HL-60 (cell line): ENCODE data around the gene BIRC7.

Source experiments
- DNase-seq, 2 experiments: peaks; one replicate each; pipeline ENCODE4 v3.0.0-alpha.2; 2010 to 2020; ENCODE audit warnings: low read depth in 1 of 2, low spot score in 1 of 2
- H3K27ac ChIP-seq: fragments of 250-450 bp; sonication (Bioruptor Pico); replicated peaks from 2 replicates; pipeline ENCODE4 v1.5.1; 2020; ENCODE audit warnings: mild to moderate bottlenecking, moderate library complexity
- H3K27me3 ChIP-seq: fragments of 250-450 bp; sonication (Bioruptor Pico); 2 replicates; pipeline ENCODE4 v1.5.1; 2021; ENCODE audit warnings: mild to moderate bottlenecking, moderate library complexity; ENCODE audit not compliant: insufficient read depth, poor library complexity, severe bottlenecking
- H3K4me3 ChIP-seq: replicated peaks from 2 replicates; pipeline ENCODE4 v1.5.1; 2011; ENCODE audit warnings: mild to moderate bottlenecking, control low read depth, low read length; ENCODE audit not compliant: insufficient read depth
- GABPA ChIP-seq: IDR thresholded peaks from 2 replicates; pipeline ENCODE4 v1.6.1; 2012; ENCODE audit warnings: low read depth
- POLR2AphosphoS5 ChIP-seq: IDR thresholded peaks from 2 replicates; pipeline ENCODE4 v1.6.1; 2012; ENCODE audit warnings: low read depth
- SPI1 ChIP-seq: IDR thresholded peaks from 2 replicates; pipeline ENCODE4 v1.6.1; 2012; ENCODE audit warnings: low read depth, mild to moderate bottlenecking, borderline replicate concordance
- TF ChIP-seq, protein P1 (sequence below): IDR thresholded peaks from one replicate; pipeline ENCODE4 v1.5.1; 2011; ENCODE audit warnings: low read length, control low read depth, inconsistent platforms; ENCODE audit not compliant: insufficient read depth
- TF ChIP-seq, protein P2 (sequence below): IDR thresholded peaks from 2 replicates; pipeline ENCODE4 v1.6.1; 2012; ENCODE audit warnings: low read depth; ENCODE audit not compliant: insufficient replicate concordance

BIRC7 gene

DNA sequence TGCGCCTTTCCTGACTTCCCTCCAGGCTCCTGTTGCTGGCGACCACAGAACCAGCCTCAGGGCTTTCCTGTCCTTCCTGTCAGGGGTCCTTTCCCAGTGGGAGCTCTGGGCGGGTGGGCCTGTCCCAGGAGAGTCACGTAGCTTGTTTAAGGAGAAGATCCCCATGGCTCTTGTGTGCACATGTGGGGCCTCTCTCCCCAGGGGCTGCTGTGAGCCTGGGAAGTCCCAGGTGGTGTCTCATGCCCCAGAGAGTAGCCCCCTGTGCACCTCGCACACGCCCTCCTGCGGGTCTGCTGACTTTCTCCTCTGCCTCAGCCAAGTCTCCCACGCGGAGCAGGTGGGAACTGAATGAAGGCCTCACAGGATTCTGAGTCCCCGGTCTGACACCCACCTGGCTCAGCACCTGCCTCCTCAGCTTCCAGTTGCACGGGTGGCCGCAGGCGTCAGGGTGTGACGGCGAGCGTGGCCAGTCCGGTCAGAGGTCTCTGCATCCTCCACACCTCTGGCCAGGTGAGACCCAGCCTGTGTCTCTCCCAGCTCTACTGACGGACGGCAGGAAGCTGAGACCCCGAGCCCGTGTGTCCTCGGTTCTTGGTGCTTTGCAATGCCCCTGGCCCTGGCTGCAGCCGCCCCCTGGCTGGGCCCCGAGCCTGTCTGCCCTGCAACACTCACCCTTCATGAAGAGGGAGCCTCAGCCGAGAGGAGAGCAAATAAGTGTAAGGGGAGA lies 24.2 kb downstream of the BIRC7 start:
- Histone ChIP-seq H3K4me3 (no peak overlapping the region), H3K27me3 (peaks cover 61% of the 10 kb centered on the region), H3K27ac (no peak overlapping the region)
- TF ChIP-seq, protein P1, sequence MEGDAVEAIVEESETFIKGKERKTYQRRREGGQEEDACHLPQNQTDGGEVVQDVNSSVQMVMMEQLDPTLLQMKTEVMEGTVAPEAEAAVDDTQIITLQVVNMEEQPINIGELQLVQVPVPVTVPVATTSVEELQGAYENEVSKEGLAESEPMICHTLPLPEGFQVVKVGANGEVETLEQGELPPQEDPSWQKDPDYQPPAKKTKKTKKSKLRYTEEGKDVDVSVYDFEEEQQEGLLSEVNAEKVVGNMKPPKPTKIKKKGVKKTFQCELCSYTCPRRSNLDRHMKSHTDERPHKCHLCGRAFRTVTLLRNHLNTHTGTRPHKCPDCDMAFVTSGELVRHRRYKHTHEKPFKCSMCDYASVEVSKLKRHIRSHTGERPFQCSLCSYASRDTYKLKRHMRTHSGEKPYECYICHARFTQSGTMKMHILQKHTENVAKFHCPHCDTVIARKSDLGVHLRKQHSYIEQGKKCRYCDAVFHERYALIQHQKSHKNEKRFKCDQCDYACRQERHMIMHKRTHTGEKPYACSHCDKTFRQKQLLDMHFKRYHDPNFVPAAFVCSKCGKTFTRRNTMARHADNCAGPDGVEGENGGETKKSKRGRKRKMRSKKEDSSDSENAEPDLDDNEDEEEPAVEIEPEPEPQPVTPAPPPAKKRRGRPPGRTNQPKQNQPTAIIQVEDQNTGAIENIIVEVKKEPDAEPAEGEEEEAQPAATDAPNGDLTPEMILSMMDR = no peak
- TF ChIP-seq, protein P2, sequence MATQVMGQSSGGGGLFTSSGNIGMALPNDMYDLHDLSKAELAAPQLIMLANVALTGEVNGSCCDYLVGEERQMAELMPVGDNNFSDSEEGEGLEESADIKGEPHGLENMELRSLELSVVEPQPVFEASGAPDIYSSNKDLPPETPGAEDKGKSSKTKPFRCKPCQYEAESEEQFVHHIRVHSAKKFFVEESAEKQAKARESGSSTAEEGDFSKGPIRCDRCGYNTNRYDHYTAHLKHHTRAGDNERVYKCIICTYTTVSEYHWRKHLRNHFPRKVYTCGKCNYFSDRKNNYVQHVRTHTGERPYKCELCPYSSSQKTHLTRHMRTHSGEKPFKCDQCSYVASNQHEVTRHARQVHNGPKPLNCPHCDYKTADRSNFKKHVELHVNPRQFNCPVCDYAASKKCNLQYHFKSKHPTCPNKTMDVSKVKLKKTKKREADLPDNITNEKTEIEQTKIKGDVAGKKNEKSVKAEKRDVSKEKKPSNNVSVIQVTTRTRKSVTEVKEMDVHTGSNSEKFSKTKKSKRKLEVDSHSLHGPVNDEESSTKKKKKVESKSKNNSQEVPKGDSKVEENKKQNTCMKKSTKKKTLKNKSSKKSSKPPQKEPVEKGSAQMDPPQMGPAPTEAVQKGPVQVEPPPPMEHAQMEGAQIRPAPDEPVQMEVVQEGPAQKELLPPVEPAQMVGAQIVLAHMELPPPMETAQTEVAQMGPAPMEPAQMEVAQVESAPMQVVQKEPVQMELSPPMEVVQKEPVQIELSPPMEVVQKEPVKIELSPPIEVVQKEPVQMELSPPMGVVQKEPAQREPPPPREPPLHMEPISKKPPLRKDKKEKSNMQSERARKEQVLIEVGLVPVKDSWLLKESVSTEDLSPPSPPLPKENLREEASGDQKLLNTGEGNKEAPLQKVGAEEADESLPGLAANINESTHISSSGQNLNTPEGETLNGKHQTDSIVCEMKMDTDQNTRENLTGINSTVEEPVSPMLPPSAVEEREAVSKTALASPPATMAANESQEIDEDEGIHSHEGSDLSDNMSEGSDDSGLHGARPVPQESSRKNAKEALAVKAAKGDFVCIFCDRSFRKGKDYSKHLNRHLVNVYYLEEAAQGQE = no peak
- TF ChIP-seq SPI1 = no peak
- no peak for TF ChIP-seq GABPA
- no peak for TF ChIP-seq POLR2AphosphoS5
- DNase-seq = no peak

- Histone ChIP-seq H3K27me3 (peaks cover 55% of the 10 kb centered on the region), H3K4me3 (no peak overlapping the region), H3K27ac (no peak overlapping the region)
These were observed 24.8 kb downstream of the BIRC7 start for GRCh38 chr20:63260521-63260920.

GRCh38 chr20:63261060-63261794 lies 25.5 kb downstream of the BIRC7 start:
- Histone ChIP-seq H3K27me3 (peaks cover 53% of the 10 kb centered on the region), H3K27ac (no peak overlapping the region), H3K4me3 (no peak overlapping the region)
- DNase-seq = no peak
- TF ChIP-seq, protein P2 = no peak
- TF ChIP-seq GABPA (no peak), POLR2AphosphoS5 (no peak), SPI1 (no peak)
- TF ChIP-seq, protein P1 = no peak

More at GRCh38 chr20:63260521-63260920, 24.8 kb downstream of the BIRC7 start:
- DNase-seq = no peak
- TF ChIP-seq, protein P2 = no peak
- TF ChIP-seq SPI1 (no peak), POLR2AphosphoS5 (no peak), GABPA (no peak)
- TF ChIP-seq, protein P1 = no peak
